Fibroblast of peridontal ligament (primary cell): ENCODE results near the gene DCAF17.
"Not testable (repeated sequence)": the region's sequence is repeated elsewhere in the genome, so short reads cannot be mapped to it uniquely, and the experiment has no call there.

Experiments
- DNase-seq: peaks from one replicate; pipeline ENCODE4 v3.0.0-alpha.2; 2010; ENCODE audit errors: extremely low read depth

Gene DCAF17

DNA sequence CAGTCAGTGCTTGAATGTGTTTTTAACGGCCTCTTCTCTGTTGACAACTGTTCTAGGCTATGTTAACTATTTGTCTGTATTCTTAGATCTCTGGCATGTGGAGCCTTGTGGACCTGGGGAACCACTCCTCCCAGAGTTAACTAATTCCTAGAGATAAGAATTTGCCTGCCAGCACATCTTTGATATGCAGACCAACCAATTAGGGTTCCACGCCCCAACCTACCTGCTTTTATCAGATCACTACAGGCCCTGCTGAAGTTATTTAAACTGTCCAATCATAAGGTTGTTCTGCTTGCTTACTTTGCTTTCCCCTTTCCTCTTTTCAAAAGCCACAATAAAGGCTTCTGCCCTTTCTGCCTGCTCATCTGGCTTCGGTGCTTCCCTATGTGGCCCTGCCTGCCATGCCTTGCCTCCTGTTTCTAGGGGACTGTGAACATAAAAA lies 79.7 kb downstream of the DCAF17 start:
- DNase-seq = no peak

DNA sequence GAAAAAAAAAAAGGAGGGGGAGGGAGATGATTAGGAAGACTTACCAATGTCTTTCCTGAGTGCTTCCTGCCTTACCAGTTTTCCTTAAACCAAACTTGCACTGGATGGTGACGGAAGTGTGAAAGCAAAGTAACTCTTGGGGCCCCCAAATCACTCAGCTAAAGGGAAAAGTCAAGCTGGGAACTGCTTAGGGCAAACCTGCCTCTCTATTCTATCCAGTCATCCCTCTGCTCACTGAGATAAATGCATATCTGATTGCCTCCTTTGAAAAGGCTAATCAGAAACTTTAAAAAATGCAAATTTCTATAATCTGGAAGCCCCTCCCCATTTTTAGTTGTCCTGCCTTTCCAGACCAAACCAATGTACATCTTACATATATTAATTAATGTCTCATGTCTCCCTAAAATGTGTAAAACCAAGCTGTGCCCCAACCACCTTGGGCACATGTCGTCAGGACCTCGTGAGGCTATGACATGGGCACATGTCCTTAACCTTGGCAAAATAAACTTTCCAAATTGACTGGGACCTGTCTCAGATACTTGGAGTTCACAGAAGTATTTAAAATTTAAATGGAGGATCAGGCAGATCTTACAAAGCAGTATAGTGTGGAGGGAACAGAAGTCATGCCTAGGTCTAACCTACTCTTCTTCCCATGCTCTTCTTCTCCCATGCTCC lies 81.0 kb downstream of the DCAF17 start:
- no peak for DNase-seq

- peak; percentile 78 for DNase-seq
Measured at GRCh38 chr2:171515672-171516298, 81.8 kb downstream of the DCAF17 start.

DNA sequence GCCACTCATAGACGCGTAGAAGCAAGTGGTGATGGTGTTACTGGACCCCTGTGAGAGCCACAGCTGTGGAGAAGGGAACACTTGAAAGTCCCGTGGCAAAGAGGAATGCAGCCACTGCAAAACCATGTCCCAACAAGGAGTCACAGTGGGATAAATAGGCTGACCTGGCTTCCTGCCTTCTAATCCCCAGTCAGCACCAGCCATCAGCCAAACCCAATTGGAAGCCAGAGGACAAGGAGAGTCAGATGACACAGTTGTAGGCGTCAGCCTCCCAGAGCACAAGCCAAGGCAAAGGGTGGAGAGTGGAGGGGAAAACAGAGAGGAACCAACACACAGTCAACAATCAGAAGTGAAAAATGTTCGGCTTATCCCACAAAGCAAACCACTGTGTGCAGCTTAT lies 82.8 kb downstream of the DCAF17 start:
- DNase-seq = no peak

GRCh38 chr2:171520471-171520870 lies 86.4 kb downstream of the DCAF17 start:
- no peak for DNase-seq

DNA sequence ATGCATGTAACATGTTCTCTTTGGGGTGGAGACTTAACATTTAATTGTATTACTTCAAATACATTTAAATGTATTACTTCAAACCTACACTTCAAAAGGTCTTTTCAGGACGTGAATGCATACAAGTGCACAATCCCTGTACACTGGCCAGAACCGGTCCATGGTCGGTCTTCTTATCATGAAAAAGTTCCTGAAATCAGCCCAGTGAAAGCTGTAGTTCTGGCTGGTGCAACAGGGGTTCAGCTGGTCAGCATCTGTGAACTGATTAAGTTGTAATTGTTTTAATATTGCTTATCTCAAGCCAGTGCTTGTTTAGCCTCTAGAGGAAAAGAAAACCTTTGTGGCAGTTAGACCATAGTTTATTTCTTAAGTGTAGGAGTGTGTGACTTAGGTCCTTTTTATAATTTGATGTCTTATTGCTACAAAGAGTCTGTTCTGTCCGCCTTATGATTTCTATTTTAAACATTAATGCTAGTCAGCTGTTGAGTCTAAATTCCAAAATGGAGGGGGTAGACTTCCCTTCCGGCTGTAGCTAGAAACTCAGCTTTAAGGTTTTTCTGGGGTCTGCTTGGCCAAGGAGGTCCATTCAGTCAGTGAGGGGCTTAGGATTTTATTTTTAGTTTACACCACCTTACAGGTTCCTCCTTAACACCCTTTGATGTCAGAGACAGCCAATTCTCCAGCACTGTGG lies 87.5 kb downstream of the DCAF17 start:
- no peak for DNase-seq

GRCh38 chr2:171522052-171522787 lies 88.2 kb downstream of the DCAF17 start, which contains the start of gene CYBRD1:
TSS of gene CYBRD1 (plus strand) at chr2:171522474. CDS start at chr2:171522546, 72 bp downstream.
- peak; percentile 89 for DNase-seq

DNA sequence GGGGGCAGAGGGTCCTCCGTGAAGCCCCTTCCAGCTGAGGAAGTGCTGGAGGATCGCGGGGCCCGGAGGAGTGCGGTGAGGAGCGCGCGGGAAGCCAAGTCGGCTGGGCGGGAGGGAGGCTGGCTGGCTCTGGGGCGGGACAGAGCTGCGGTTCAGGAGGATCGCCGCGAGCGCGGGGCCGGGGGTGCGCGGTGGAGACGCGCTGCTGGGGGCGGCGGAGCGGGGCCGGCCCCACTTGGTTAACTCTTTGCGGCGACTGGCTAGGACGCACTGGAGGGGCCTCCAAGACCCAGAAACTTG lies 88.7 kb downstream of the DCAF17 start:
- DNase-seq = no peak

DNA sequence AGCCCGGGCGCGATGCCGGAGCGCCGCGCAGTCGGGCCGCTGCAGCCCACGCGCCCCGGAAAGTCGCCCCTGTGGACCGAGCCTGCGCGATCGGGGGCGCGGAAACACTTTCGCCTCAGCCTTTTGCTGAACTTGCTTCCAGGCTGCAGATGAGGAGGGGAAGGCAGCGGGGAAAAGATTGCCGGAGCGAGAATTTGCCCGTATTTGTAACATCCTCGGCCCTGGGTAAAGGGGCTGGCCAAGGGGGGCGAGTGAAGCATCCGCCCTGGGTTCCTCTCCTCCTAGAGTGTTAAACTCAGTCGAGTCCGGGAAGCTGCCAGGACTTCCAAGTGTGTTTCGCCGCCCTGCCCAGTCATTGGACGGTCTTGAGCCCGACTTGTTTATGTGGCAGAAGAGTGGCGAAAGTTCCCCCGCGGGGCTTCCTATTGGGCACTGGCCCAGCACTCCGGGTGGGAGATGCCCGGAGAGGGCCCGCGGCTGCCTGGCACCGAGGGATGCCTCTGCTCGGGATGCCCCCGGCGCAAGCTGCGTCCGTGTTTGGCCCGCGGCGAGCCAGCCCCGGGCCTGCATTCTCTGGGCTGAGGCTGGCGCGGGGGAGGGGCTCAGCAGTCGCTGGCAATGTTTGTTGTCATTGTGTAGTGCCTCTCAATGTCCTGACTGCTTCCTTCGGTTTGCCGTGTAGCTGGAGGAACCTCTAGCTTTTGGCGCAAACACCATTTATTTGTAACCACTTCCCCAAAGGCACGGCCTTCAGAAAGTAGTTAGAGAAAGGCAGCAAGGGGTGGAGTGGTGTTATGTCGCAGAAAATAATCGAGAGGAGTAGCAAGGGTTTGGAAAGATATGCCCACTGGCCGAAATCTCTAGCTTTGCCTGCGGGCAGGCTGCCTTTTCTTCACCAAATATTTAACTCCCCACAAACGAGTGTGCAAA lies 89.3 kb downstream of the DCAF17 start:
- DNase-seq = peak; percentile 67

- DNase-seq = peak; percentile 49
Measured at GRCh38 chr2:171524018-171524401, 90.0 kb downstream of the DCAF17 start.

GRCh38 chr2:171529914-171530313 lies 95.9 kb downstream of the DCAF17 start:
- DNase-seq = no peak

DNA sequence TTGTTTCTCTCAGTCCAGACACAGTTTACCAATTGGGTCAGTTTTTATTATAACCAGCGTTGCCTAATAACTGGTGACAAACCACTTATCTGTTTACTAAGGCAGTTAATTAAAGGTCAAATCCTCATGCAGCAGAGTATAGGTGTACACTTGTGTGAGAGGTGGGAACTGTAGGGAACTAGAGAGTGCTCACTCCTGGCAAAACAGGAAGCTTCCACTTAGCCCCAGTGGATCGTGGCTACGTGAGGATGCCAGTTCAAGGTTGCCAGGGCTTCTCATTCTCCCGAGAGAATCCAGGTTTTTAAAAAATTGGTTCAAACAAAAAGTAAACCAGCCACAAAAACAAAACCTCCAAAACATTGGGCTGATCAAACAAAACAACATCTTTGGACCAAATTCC lies 96.4 kb downstream of the DCAF17 start:
- DNase-seq = no peak

DNA sequence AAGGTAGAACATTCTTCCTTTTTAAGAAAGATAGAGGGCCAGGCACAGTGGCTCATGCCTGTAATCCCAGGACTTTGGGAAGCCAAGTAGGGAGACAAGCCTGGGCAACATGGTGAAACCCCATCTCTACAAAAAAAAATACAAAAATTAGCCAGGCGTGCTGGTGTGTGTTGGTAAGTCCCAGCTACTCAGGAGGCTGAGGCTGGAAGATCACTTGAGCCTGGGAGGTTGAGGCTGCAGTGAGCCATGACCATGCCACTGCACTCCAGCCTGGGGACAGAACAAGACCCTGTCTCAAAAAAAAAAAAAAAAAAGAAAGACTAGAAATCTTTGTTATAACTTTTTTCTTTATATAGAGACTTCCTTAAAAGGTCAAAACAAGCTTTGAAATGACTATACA lies 96.8 kb downstream of the DCAF17 start:
- not testable (repeated sequence) for DNase-seq

DNA sequence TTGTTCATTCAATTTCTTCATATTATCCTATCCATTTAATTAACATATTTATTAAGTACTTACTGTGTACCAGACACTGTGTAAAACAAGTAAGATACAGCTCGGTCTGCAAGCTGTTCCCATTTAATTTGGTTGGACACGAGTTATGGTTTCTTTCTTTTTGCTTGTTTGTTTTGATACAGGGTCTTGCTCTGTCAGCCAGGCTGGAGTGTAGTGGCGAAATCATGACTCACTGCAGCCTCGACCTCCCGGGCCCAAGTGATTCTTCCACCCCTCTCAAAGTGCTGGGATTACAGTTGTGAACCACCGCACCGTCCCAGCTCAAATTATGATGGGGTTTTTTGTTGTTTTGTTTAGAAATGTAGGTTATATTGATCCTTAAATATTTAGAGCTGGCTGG lies 97.3 kb downstream of the DCAF17 start:
- peak; percentile 92 for DNase-seq

- DNase-seq = peak; percentile 64
Measured at GRCh38 chr2:171531836-171532450, 97.9 kb downstream of the DCAF17 start.

- DNase-seq = no peak
Measured at GRCh38 chr2:171533331-171533730, 99.3 kb downstream of the DCAF17 start.
